Astrocyte (in vitro differentiated cells and primary cell): ENCODE measurements around the gene AMER2.

ENCODE experiments used
- EZH2 ChIP-seq: IDR thresholded peaks from 2 replicates; pipeline ENCODE4 v1.6.1; 2012; ENCODE audit warnings: mild to moderate bottlenecking, low read length, inconsistent platforms; ENCODE audit not compliant: insufficient read depth
- TF ChIP-seq, protein P1 (sequence below): IDR thresholded peaks from 2 replicates; pipeline ENCODE4 v1.5.1; 2011; ENCODE audit warnings: low read depth, mild to moderate bottlenecking, inconsistent platforms, low read length, moderate library complexity; ENCODE audit not compliant: insufficient read depth

DNA sequence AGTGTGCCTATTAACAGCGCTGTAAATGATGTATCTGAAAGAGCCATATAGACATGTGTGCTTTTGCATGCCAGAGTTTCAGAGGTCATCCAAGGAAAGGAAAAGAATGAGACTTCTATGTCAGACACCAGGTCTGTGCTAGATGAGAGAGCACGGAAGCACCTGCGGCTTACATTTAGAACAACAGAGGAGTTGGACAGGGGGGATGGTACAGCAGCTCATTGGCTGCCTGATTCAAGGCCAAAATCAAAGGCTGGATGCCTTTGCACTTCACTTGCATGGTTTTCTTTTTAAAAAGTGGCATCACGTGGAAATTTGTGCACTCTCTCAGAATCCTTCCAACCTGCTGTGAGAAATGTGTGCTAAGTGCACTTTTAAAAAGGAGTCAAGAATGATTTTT is 32.8 kb upstream of the AMER2 start:
- TF ChIP-seq, protein P1, sequence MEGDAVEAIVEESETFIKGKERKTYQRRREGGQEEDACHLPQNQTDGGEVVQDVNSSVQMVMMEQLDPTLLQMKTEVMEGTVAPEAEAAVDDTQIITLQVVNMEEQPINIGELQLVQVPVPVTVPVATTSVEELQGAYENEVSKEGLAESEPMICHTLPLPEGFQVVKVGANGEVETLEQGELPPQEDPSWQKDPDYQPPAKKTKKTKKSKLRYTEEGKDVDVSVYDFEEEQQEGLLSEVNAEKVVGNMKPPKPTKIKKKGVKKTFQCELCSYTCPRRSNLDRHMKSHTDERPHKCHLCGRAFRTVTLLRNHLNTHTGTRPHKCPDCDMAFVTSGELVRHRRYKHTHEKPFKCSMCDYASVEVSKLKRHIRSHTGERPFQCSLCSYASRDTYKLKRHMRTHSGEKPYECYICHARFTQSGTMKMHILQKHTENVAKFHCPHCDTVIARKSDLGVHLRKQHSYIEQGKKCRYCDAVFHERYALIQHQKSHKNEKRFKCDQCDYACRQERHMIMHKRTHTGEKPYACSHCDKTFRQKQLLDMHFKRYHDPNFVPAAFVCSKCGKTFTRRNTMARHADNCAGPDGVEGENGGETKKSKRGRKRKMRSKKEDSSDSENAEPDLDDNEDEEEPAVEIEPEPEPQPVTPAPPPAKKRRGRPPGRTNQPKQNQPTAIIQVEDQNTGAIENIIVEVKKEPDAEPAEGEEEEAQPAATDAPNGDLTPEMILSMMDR, result no peak
- TF ChIP-seq EZH2, result no peak
